ENCODE data around the gene CGRRF1.

CGRRF1 gene

DNA sequence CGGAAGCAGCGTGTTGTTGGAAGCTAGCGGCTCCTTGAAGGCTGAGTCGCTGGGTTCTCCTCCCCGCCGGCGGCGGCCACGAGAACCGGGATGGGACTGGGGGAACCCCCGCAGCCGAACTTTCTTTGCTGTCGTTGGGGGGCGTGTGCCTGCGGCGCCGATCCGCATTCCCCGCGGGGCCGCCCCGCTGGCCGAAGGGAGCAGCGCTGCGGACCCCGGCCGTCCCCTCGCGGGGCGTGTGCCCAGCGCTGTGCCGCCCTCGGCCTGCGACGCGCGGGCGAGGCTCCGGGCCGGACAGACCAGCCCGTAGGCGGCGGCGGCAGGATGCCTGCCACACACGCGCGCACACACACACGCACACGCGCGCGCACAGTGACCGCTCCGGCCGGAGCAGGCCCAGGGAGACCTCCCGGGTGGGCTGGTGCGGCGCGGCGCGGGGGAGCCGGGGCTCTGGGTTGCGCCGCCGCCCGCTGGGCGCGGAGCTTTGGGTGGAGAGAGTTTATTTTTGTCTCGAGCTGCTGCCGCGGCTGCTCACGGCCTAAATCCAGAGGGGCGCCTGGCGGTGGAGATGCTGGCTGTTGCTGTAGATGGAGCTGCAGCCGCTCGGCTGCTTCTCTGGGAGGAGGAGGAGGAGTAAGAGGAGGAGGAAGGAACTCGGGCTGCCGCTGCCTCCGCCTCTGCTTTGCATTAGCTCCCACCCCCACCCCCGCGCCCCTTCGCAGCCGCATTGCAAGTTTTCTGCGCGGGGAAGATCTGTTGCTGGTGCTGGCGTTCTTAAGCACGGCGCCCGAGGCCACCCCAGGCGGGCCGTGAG lies 56.9 kb downstream of the CGRRF1 start, which contains the start of gene SAMD4A:
SAMD4A (plus strand) TSS at position 719 of the 814 bp plus-strand sequence. CDS start 789 bp downstream, outside the sequence.
- Mint-ChIP-seq H3K4me1 (ENCODE audit: low read depth) (peaks cover 22% of the 10 kb centered on the region), H3K36me3 (ENCODE audit: low read depth) (no peaks in the 10 kb centered on the region), H3K27ac (peak within 1 kb of the TSS; percentile 83), H3K27me3 (peaks cover 48% of the 10 kb centered on the region), H3K4me3 (peak within 1 kb of the TSS; percentile 91), H3K9me3 (no peaks in the 10 kb centered on the region)
- intact Hi-C loops (cut with micrococcal nuclease): loop anchor here (5.0 kb wide), 1 partner anchor 76 kb away; no protein-coding TSS in a partner anchor

- intact Hi-C loops (cut with micrococcal nuclease): loop anchor here (5.0 kb wide), 1 partner anchor 75 kb away; no protein-coding TSS in a partner anchor
- Mint-ChIP-seq H3K9me3 (peaks cover 6% of the 10 kb centered on the region), H3K4me1 (ENCODE audit: low read depth) (peaks cover 22% of the 10 kb centered on the region), H3K36me3 (ENCODE audit: low read depth) (peaks cover 5% of the 10 kb centered on the region), H3K27me3 (peaks cover 49% of the 10 kb centered on the region), H3K27ac (peak overlapping the region; percentile 30), H3K4me3 (peak overlapping the region; percentile 91)
These were observed 57.5 kb downstream of the CGRRF1 start for GRCh38 chr14:54567224-54567638.

- intact Hi-C loops (cut with micrococcal nuclease): loop anchor here (5.0 kb wide), 1 partner anchor 74 kb away; no protein-coding TSS in a partner anchor
- H3K4me1 Mint-ChIP-seq (ENCODE audit: low read depth): peaks cover 22% of the 10 kb centered on the region
- peaks cover 13% of the 10 kb centered on the region for H3K9me3 Mint-ChIP-seq
- H3K4me3 Mint-ChIP-seq: peak overlapping the region; percentile 91
- H3K27ac Mint-ChIP-seq: peak overlapping the region; percentile 30
- peaks cover 47% of the 10 kb centered on the region for H3K27me3 Mint-ChIP-seq
- peaks cover 6% of the 10 kb centered on the region for H3K36me3 Mint-ChIP-seq (ENCODE audit: low read depth)
These were observed 58.2 kb downstream of the CGRRF1 start for GRCh38 chr14:54567639-54568561.

- H3K4me3 Mint-ChIP-seq: no peak overlapping the region
- peaks cover 6% of the 10 kb centered on the region for H3K36me3 Mint-ChIP-seq (ENCODE audit: low read depth)
- peaks cover 22% of the 10 kb centered on the region for H3K4me1 Mint-ChIP-seq (ENCODE audit: low read depth)
- intact Hi-C loops (cut with micrococcal nuclease): loop anchor here (5.0 kb wide), 1 partner anchor 73 kb away; no protein-coding TSS in a partner anchor
- H3K9me3 Mint-ChIP-seq: peaks cover 23% of the 10 kb centered on the region
- no peak overlapping the region for H3K27ac Mint-ChIP-seq
- peaks cover 47% of the 10 kb centered on the region for H3K27me3 Mint-ChIP-seq
These were observed 59.3 kb downstream of the CGRRF1 start for GRCh38 chr14:54568821-54569595.

DNA sequence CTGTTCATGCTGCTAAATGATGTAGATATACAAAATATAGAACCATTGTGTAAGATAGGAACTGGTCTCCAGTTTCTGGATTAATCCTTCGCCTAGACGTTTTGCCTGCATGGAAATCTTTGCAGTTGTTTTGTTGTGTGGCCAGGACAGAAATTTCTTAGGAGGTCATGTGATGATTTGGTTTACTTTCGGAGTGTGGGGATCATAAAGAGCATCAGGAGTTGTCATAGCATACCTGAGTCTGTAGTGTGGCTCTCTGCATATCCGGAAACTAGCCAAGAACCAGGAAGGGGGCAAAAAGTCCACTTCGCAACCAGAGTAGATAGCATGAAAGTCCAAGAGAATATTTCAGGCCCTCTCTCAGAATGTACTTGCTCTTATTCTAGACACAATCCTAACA lies 60.3 kb downstream of the CGRRF1 start:
- Mint-ChIP-seq H3K4me3 (no peak overlapping the region), H3K9me3 (peaks cover 23% of the 10 kb centered on the region), H3K27ac (no peak overlapping the region), H3K36me3 (ENCODE audit: low read depth) (peaks cover 6% of the 10 kb centered on the region), H3K27me3 (peaks cover 41% of the 10 kb centered on the region), H3K4me1 (ENCODE audit: low read depth) (peaks cover 20% of the 10 kb centered on the region)
- intact Hi-C loops (cut with micrococcal nuclease): no loop called here

DNA sequence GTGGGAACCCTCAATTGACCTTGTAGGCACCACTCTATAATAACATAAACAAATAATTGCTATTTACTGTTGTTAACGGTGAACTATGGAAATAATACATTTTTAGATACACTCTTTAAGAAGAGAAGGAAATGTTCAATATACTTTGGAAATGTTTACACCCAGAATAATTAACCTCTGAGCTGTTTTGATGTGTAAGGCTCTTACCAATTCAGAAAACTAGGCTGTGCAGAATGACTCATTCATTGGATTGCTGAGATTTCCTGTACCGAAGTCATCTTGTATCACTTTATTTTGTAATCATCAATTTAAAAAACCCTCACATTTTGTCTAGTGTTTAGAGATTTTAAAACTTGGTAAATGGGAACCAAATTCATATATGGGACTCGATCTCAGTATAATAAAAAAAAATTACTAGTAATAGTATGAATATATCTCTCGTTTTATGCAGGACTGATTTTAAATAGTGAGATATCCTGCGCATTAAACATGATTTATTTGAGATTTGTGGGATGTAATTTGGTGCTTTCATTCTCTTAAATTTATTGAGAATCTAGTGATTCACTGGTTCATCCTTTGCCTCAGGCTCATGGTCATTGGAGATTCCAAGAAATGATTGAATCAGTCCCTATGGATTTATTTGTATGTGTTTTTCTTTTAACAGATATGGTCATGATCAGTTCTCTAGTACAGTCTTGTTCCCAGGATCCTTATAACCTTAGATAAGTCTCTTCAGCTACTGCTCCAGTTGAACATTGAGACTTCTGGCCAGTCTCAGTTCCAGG lies 61.1 kb downstream of the CGRRF1 start:
- Mint-ChIP-seq H3K4me3 (no peak overlapping the region), H3K4me1 (ENCODE audit: low read depth) (peaks cover 14% of the 10 kb centered on the region), H3K27me3 (peaks cover 33% of the 10 kb centered on the region), H3K27ac (no peak overlapping the region), H3K9me3 (peaks cover 23% of the 10 kb centered on the region), H3K36me3 (ENCODE audit: low read depth) (peaks cover 6% of the 10 kb centered on the region)
- intact Hi-C loops (cut with micrococcal nuclease): no loop called here

- intact Hi-C loops (cut with micrococcal nuclease): no loop called here
- Mint-ChIP-seq H3K9me3 (peaks cover 23% of the 10 kb centered on the region), H3K27me3 (peaks cover 30% of the 10 kb centered on the region), H3K4me1 (ENCODE audit: low read depth) (peaks cover 11% of the 10 kb centered on the region), H3K36me3 (ENCODE audit: low read depth) (peaks cover 6% of the 10 kb centered on the region), H3K4me3 (no peak overlapping the region), H3K27ac (no peak overlapping the region)
These were observed 62.6 kb downstream of the CGRRF1 start for GRCh38 chr14:54572316-54572715.

- intact Hi-C loops (cut with micrococcal nuclease): no loop called here
- peaks cover under 1% of the 10 kb centered on the region for H3K4me1 Mint-ChIP-seq (ENCODE audit: low read depth)
- peaks cover 6% of the 10 kb centered on the region for H3K36me3 Mint-ChIP-seq (ENCODE audit: low read depth)
- no peak overlapping the region for H3K27ac Mint-ChIP-seq
- H3K27me3 Mint-ChIP-seq: peaks cover 14% of the 10 kb centered on the region
- H3K4me3 Mint-ChIP-seq: no peak overlapping the region
- H3K9me3 Mint-ChIP-seq: peaks cover 23% of the 10 kb centered on the region
These were observed 64.8 kb downstream of the CGRRF1 start for GRCh38 chr14:54574528-54574927.

GRCh38 chr14:54577494-54577893 lies 67.8 kb downstream of the CGRRF1 start:
- intact Hi-C loops (cut with micrococcal nuclease): no loop called here

GRCh38 chr14:54577977-54578376 lies 68.3 kb downstream of the CGRRF1 start:
- no peak overlapping the region for H3K27ac Mint-ChIP-seq
- peaks cover 5% of the 10 kb centered on the region for H3K4me1 Mint-ChIP-seq (ENCODE audit: low read depth)
- H3K36me3 Mint-ChIP-seq (ENCODE audit: low read depth): no peaks in the 10 kb centered on the region
- peaks cover 9% of the 10 kb centered on the region for H3K27me3 Mint-ChIP-seq
- no peak overlapping the region for H3K4me3 Mint-ChIP-seq
- peaks cover 10% of the 10 kb centered on the region for H3K9me3 Mint-ChIP-seq
- intact Hi-C loops (cut with micrococcal nuclease): no loop called here

More at GRCh38 chr14:54577494-54577893, 67.8 kb downstream of the CGRRF1 start:
- peaks cover 14% of the 10 kb centered on the region for H3K9me3 Mint-ChIP-seq
- no peak overlapping the region for H3K27ac Mint-ChIP-seq
- peaks cover 9% of the 10 kb centered on the region for H3K27me3 Mint-ChIP-seq
- no peaks in the 10 kb centered on the region for H3K36me3 Mint-ChIP-seq (ENCODE audit: low read depth)
- H3K4me3 Mint-ChIP-seq: no peak overlapping the region
- peaks cover 5% of the 10 kb centered on the region for H3K4me1 Mint-ChIP-seq (ENCODE audit: low read depth)

- Mint-ChIP-seq H3K4me3 (no peak overlapping the region), H3K27me3 (peaks cover 8% of the 10 kb centered on the region), H3K4me1 (ENCODE audit: low read depth) (peaks cover 5% of the 10 kb centered on the region), H3K9me3 (no peaks in the 10 kb centered on the region), H3K36me3 (ENCODE audit: low read depth) (no peaks in the 10 kb centered on the region), H3K27ac (no peak overlapping the region)
- intact Hi-C loops (cut with micrococcal nuclease): no loop called here
These were observed 69.9 kb downstream of the CGRRF1 start for GRCh38 chr14:54579621-54580020.

GRCh38 chr14:54580933-54581332 lies 71.2 kb downstream of the CGRRF1 start:
- Mint-ChIP-seq H3K4me1 (ENCODE audit: low read depth) (peaks cover 5% of the 10 kb centered on the region), H3K27ac (no peak overlapping the region), H3K27me3 (peaks cover 6% of the 10 kb centered on the region), H3K9me3 (no peaks in the 10 kb centered on the region), H3K4me3 (no peak overlapping the region), H3K36me3 (ENCODE audit: low read depth) (no peaks in the 10 kb centered on the region)
- intact Hi-C loops (cut with micrococcal nuclease): no loop called here

Measured in dendritic cell treated with granulocyte-macrophage colony-stimulating factor and Interleukin-4, amounts not matched to agents 40 ng/mL and 50 ng/mL, for 4 days (primary cell).